ENCODE data around the gene ZNF618.

The ZNF618 gene

DNA sequence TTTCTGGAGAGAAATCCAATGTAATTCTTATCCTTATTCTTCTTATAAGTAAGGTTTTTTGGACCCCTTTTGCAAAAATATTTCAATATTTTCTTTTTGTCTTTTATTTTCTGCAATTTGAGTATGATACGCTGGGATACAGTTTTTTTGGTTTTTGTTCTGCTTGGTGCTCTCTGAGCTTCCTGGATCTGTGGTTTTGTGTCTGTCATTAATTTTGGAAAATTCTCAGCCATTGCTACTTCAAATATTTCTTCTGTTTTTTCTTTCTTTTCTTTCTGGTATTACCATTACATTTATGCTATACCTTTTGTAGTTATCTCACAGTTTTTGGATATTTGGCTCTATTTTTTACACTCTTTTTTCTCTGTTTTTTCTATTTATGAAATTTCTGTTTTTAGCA lies 50.1 kb downstream of the ZNF618 start:
- H3K4me3 Mint-ChIP-seq: no peak overlapping the region
- no peaks in the 10 kb centered on the region for H3K4me1 Mint-ChIP-seq (ENCODE audit: low read depth)
- H3K9me3 Mint-ChIP-seq: peaks cover 58% of the 10 kb centered on the region
- H3K27ac Mint-ChIP-seq: no peak overlapping the region
- H3K36me3 Mint-ChIP-seq (ENCODE audit: low read depth): no peaks in the 10 kb centered on the region
- intact Hi-C loops (cut with micrococcal nuclease): no loop called here
- H3K27me3 Mint-ChIP-seq: no peaks in the 10 kb centered on the region

DNA sequence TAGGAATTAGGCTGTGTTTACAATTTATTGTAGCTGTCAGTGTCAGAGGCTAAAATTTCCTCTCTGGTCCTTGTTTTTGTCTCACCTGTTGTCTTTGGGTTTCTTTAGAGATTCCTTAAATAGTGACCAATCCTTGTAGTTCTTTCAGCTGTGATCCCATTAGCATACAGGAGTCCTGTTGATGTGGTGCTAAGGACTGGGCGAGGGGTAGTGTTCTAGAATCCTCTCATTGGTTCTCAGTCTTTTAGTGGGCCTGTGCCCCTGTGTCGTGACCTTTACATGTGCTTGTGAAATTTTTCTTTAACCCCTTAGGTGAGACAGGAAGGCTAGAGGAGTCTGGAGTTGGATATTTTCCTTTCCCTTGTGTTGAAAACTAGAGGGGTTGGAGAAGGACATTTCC lies 51.2 kb downstream of the ZNF618 start:
- Mint-ChIP-seq H3K9me3 (peaks cover 58% of the 10 kb centered on the region), H3K27ac (no peak overlapping the region), H3K36me3 (ENCODE audit: low read depth) (no peaks in the 10 kb centered on the region), H3K4me1 (ENCODE audit: low read depth) (no peaks in the 10 kb centered on the region), H3K4me3 (no peak overlapping the region), H3K27me3 (no peaks in the 10 kb centered on the region)
- intact Hi-C loops (cut with micrococcal nuclease): no loop called here

DNA sequence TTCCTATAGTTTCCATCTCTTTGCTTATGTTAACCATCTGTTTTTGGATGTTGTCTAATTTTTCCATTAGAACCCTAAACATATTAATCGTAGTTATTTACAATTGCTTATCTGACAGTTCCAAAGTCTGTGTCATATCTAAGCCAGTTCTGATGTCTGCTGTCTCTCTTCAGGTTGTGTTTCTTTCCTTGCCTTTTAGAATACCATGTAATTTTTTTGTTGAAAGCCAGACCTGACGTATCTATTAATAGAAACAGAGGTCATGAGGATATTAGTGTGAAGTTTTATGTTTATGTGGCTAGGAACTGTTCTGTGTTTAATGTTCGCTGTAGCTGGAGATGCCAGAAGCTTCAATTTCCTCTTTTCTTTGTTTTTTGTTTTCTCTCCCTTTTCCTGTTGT lies 52.2 kb downstream of the ZNF618 start:
- Mint-ChIP-seq H3K4me3 (no peak overlapping the region), H3K27ac (no peak overlapping the region), H3K27me3 (no peaks in the 10 kb centered on the region), H3K9me3 (peaks cover 48% of the 10 kb centered on the region), H3K36me3 (ENCODE audit: low read depth) (no peaks in the 10 kb centered on the region), H3K4me1 (ENCODE audit: low read depth) (no peaks in the 10 kb centered on the region)
- intact Hi-C loops (cut with micrococcal nuclease): no loop called here

GRCh38 chr9:113929634-113930389 lies 53.7 kb downstream of the ZNF618 start:
- H3K27me3 Mint-ChIP-seq: no peaks in the 10 kb centered on the region
- H3K9me3 Mint-ChIP-seq: peaks cover 33% of the 10 kb centered on the region
- no peak overlapping the region for H3K27ac Mint-ChIP-seq
- H3K4me1 Mint-ChIP-seq (ENCODE audit: low read depth): no peaks in the 10 kb centered on the region
- no peaks in the 10 kb centered on the region for H3K36me3 Mint-ChIP-seq (ENCODE audit: low read depth)
- intact Hi-C loops (cut with micrococcal nuclease): no loop called here
- H3K4me3 Mint-ChIP-seq: no peak overlapping the region

DNA sequence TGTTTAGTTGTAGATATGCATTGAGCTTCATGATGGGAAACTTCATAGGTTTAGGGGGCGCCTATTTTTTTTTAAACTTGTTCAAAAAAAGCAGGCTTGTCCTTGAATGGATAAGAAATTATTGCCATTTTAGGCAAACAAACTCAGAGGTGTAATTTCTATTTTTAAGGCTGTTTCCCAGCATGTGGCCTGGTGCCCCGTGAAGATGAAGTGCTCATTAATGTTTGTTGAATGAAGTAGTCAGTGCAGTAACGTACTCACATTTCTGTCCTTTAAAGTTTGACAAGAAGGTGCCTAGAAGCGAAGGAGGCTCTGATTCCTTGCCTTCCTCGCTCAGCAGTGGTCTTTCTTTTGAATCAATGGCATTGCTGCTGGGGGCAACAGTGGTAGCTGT lies 54.3 kb downstream of the ZNF618 start:
- Mint-ChIP-seq H3K4me3 (no peak overlapping the region), H3K36me3 (ENCODE audit: low read depth) (no peaks in the 10 kb centered on the region), H3K4me1 (ENCODE audit: low read depth) (no peaks in the 10 kb centered on the region), H3K9me3 (peaks cover 32% of the 10 kb centered on the region), H3K27me3 (no peaks in the 10 kb centered on the region), H3K27ac (no peak overlapping the region)
- intact Hi-C loops (cut with micrococcal nuclease): no loop called here

GRCh38 chr9:113931140-113931539 lies 55.0 kb downstream of the ZNF618 start:
- H3K4me1 Mint-ChIP-seq (ENCODE audit: low read depth): no peaks in the 10 kb centered on the region
- no peak overlapping the region for H3K27ac Mint-ChIP-seq
- H3K27me3 Mint-ChIP-seq: no peaks in the 10 kb centered on the region
- no peak overlapping the region for H3K4me3 Mint-ChIP-seq
- H3K9me3 Mint-ChIP-seq: peaks cover 25% of the 10 kb centered on the region
- H3K36me3 Mint-ChIP-seq (ENCODE audit: low read depth): no peaks in the 10 kb centered on the region
- intact Hi-C loops (cut with micrococcal nuclease): no loop called here

DNA sequence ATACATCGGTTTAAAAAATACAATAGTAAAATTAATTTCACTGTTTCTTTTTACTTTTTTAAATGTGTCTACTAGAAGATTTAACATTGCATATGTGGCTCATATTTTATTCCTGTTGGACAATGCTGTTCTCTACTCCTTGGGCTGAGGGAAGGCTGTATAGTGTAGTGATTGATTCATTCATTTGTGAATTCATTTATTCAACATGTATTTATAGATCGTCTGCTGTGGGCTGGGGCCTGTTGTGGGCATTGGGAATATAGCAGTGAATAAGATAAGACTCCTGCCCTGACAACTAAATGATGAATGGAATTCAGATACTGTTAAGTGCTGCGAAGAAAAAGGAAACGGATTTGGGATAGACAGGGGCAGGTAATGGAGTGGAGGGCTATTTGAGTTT lies 55.7 kb downstream of the ZNF618 start:
- no peak overlapping the region for H3K27ac Mint-ChIP-seq
- intact Hi-C loops (cut with micrococcal nuclease): no loop called here
- peaks cover 18% of the 10 kb centered on the region for H3K9me3 Mint-ChIP-seq
- no peak overlapping the region for H3K4me3 Mint-ChIP-seq
- H3K4me1 Mint-ChIP-seq (ENCODE audit: low read depth): no peaks in the 10 kb centered on the region
- H3K36me3 Mint-ChIP-seq (ENCODE audit: low read depth): no peaks in the 10 kb centered on the region
- H3K27me3 Mint-ChIP-seq: no peaks in the 10 kb centered on the region

DNA sequence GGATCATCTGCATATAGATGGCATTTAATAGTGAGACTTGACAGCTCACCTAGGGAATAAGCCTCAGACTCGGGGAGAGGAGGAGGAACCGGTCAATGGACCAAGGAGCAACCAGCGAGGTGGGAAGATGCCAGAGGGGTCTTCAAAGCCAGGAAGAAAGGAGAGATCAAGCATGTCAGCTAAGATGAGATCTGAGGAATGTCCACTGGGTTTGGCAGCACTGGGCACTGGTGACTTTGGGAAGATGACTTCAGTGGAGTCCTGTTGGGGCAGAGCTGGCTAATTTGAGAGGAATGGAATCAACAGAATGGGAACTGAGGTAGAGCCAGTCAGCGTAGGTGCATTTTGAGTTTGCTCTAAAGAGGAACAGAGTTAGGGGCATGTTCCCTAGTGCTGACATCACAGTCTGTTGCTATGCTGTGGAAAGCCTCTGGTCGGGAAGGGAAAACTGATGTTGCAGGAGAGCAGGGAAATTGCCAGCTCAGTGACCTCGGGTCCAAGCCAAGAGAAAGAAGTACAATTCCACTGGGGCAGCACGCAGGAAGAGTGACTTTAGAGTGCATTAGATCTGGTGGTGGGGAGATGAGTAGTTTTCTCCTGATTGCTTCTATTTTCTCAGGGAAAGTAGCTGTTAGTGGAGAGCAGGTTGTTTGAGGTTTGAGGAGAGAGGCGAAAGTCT lies 56.9 kb downstream of the ZNF618 start:
- no peak overlapping the region for H3K27ac Mint-ChIP-seq
- no peak overlapping the region for H3K4me3 Mint-ChIP-seq
- H3K36me3 Mint-ChIP-seq (ENCODE audit: low read depth): no peaks in the 10 kb centered on the region
- peaks cover 9% of the 10 kb centered on the region for H3K9me3 Mint-ChIP-seq
- H3K4me1 Mint-ChIP-seq (ENCODE audit: low read depth): no peaks in the 10 kb centered on the region
- intact Hi-C loops (cut with micrococcal nuclease): no loop called here
- no peaks in the 10 kb centered on the region for H3K27me3 Mint-ChIP-seq

- Mint-ChIP-seq H3K4me1 (ENCODE audit: low read depth) (no peaks in the 10 kb centered on the region), H3K36me3 (ENCODE audit: low read depth) (no peaks in the 10 kb centered on the region), H3K27me3 (no peaks in the 10 kb centered on the region), H3K4me3 (no peak overlapping the region), H3K9me3 (peaks cover 2% of the 10 kb centered on the region), H3K27ac (no peak overlapping the region)
- intact Hi-C loops (cut with micrococcal nuclease): no loop called here
Measured at GRCh38 chr9:113933671-113934070, 57.6 kb downstream of the ZNF618 start.

- H3K9me3 Mint-ChIP-seq: no peaks in the 10 kb centered on the region
- H3K4me1 Mint-ChIP-seq (ENCODE audit: low read depth): no peaks in the 10 kb centered on the region
- no peak overlapping the region for H3K4me3 Mint-ChIP-seq
- no peak overlapping the region for H3K27ac Mint-ChIP-seq
- intact Hi-C loops (cut with micrococcal nuclease): no loop called here
- H3K27me3 Mint-ChIP-seq: no peaks in the 10 kb centered on the region
- no peaks in the 10 kb centered on the region for H3K36me3 Mint-ChIP-seq (ENCODE audit: low read depth)
Measured at GRCh38 chr9:113934167-113934828, 58.2 kb downstream of the ZNF618 start.

DNA sequence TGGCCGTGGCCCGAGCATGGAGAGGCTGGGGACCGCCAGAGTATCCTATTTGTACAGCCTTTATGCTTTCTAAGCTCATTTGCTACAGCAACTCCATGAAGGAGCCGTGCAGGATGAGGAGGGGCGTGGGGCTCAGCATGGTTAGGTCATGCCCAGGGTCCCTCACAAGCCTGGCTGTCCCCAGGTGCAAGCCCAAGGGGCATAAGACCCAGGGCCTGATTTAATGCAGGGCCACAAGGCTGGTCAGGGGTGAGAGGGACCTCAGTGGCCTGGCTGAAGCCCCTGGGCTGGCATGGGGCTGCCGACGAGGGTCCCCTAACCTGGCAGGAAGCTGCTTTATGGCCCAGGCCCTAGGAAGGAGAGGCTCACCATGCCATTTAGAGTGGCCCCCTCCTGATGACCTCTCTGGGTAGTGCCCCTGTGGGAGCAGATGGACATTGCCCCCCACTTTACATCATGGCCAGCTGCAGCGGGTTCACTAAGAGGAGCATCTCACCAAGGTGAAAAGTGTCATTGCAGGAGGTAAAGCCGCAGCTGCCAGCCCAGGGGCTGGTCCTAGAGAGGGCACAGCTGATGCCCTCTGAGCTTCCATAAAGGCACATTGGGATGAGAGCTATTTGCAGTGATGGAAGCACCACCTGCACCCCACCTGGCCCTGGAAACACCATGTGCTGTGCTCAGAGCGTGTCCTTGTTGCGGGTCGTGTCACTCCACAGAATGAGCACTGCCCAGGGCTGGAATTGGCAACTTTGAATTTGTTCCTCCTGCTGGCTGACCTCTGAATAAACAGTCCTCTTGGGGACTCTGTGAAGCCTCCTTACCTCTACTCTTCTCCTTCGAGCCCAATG lies 58.9 kb downstream of the ZNF618 start:
- no peak overlapping the region for H3K4me3 Mint-ChIP-seq
- no peak overlapping the region for H3K27ac Mint-ChIP-seq
- H3K36me3 Mint-ChIP-seq (ENCODE audit: low read depth): no peaks in the 10 kb centered on the region
- H3K27me3 Mint-ChIP-seq: no peaks in the 10 kb centered on the region
- H3K9me3 Mint-ChIP-seq: no peaks in the 10 kb centered on the region
- no peaks in the 10 kb centered on the region for H3K4me1 Mint-ChIP-seq (ENCODE audit: low read depth)
- intact Hi-C loops (cut with micrococcal nuclease): no loop called here

- intact Hi-C loops (cut with micrococcal nuclease): no loop called here
- Mint-ChIP-seq H3K27me3 (no peaks in the 10 kb centered on the region), H3K27ac (no peak overlapping the region), H3K36me3 (ENCODE audit: low read depth) (no peaks in the 10 kb centered on the region), H3K4me1 (ENCODE audit: low read depth) (no peaks in the 10 kb centered on the region), H3K9me3 (no peaks in the 10 kb centered on the region), H3K4me3 (no peak overlapping the region)
Measured at GRCh38 chr9:113935677-113936380, 59.7 kb downstream of the ZNF618 start.

- intact Hi-C loops (cut with micrococcal nuclease): no loop called here
- Mint-ChIP-seq H3K9me3 (no peaks in the 10 kb centered on the region), H3K27me3 (no peaks in the 10 kb centered on the region), H3K4me3 (no peak overlapping the region), H3K36me3 (ENCODE audit: low read depth) (no peaks in the 10 kb centered on the region), H3K4me1 (ENCODE audit: low read depth) (peaks cover 14% of the 10 kb centered on the region), H3K27ac (no peak overlapping the region)
Measured at GRCh38 chr9:113940077-113940476, 64.0 kb downstream of the ZNF618 start.

Data from dendritic cell treated with granulocyte-macrophage colony-stimulating factor and Interleukin-4, amounts not matched to agents 40 ng/mL and 50 ng/mL, for 4 days (primary cell).